Caki2 (cell line): ENCODE measurements around the gene SV2C. TPM values are rescaled to one million over a fixed set of nuclear protein-coding genes. Genes with fewer than 3 reads are reported as not detected.
"Not testable (repeated sequence)": the region's sequence is repeated elsewhere in the genome, so short reads cannot be mapped to it uniquely, and the experiment has no call there.

Experiments used
- DNase-seq: peaks from one replicate; pipeline ENCODE4 v3.0.0-alpha.2; 2015; ENCODE audit warnings: low read depth
- in situ Hi-C: cut with HindIII; loops from 2 replicates; pipeline ENCODE4 v1.10.0; 2016; ENCODE audit warnings: low sequenced_read_pairs, low pct_unique_long_range_greater_than_20kb, mixed read lengths
- total RNA-seq: library from RNA; depleted of rRNA; stranded (reverse); fragments of >200 nt; shearing (Covaris generic); gene quantifications from 2 replicates; pipeline ENCODE4 v1.2.3, GENCODE V29; 2014; ENCODE audit warnings: low replicate concordance

The SV2C gene
- total RNA-seq, 1 experiment from 2014 or later: not detected

- in situ Hi-C loops: no loop called here
- DNase-seq: no peak
Observed at GRCh38 chr5:76086095-76086494, 2.9 kb downstream of the SV2C start.

- in situ Hi-C loops, DNase-seq: not testable (repeated sequence)
Observed at GRCh38 chr5:76089156-76089555, 6.0 kb downstream of the SV2C start.

GRCh38 chr5:76091351-76091750, 8.2 kb downstream of the SV2C start:
- in situ Hi-C loops: no loop called here
- no peak for DNase-seq

- in situ Hi-C loops: no loop called here
- no peak for DNase-seq
Observed at GRCh38 chr5:76099286-76099702, 16.1 kb downstream of the SV2C start.

- no peak for DNase-seq
- in situ Hi-C loops: no loop called here
Observed at GRCh38 chr5:76099756-76100155, 16.6 kb downstream of the SV2C start.

GRCh38 chr5:76104027-76104426, 20.8 kb downstream of the SV2C start:
- peak; percentile 22 for DNase-seq
- in situ Hi-C loops: no loop called here

- no peak for DNase-seq
- in situ Hi-C loops: no loop called here
Observed at GRCh38 chr5:76106149-76106548, 23.0 kb downstream of the SV2C start.

GRCh38 chr5:76111477-76112174, 28.4 kb downstream of the SV2C start:
- DNase-seq: no peak
- in situ Hi-C loops: no loop called here

- in situ Hi-C loops: no loop called here
- DNase-seq: no peak
Observed at GRCh38 chr5:76113103-76113502, 29.9 kb downstream of the SV2C start.

- in situ Hi-C loops: no loop called here
- DNase-seq: no peak
Observed at GRCh38 chr5:76114179-76114851, 31.1 kb downstream of the SV2C start.

GRCh38 chr5:76125346-76125745, 42.2 kb downstream of the SV2C start:
- in situ Hi-C loops: no loop called here
- DNase-seq: no peak

- DNase-seq: no peak
- in situ Hi-C loops: no loop called here
Observed at GRCh38 chr5:76125888-76126287, 42.7 kb downstream of the SV2C start.

GRCh38 chr5:76134003-76134402, 50.8 kb downstream of the SV2C start:
- no peak for DNase-seq
- in situ Hi-C loops: no loop called here

GRCh38 chr5:76134646-76135045, 51.5 kb downstream of the SV2C start:
- in situ Hi-C loops: no loop called here
- DNase-seq: no peak

- in situ Hi-C loops: no loop called here
- DNase-seq: no peak
Observed at GRCh38 chr5:76137887-76138542, 54.8 kb downstream of the SV2C start.

- DNase-seq: no peak
- in situ Hi-C loops: no loop called here
Observed at GRCh38 chr5:76143884-76144283, 60.7 kb downstream of the SV2C start.

GRCh38 chr5:76144513-76145274, 61.5 kb downstream of the SV2C start:
- DNase-seq: no peak
- in situ Hi-C loops: no loop called here

GRCh38 chr5:76145945-76146344, 62.8 kb downstream of the SV2C start:
- in situ Hi-C loops: no loop called here
- DNase-seq: no peak

- in situ Hi-C loops: no loop called here
- no peak for DNase-seq
Observed at GRCh38 chr5:76149636-76150035, 66.5 kb downstream of the SV2C start.
